Stimulated activated CD4-positive, alpha-beta T cell treated with anti-CD3 and anti-CD28 coated beads, Interleukin-2, amount 100 ng/mL, for 24 hours (primary cell): ENCODE data around the gene LMLN.
"Not testable (repeated sequence)": the region's sequence is repeated elsewhere in the genome, so short reads cannot be mapped to it uniquely, and the experiment has no call there.

Experiments used
- DNase-seq, 2 donors: peaks; one replicate each; pipeline ENCODE4 v3.0.0-alpha.2; 2020

The LMLN gene, protein sequence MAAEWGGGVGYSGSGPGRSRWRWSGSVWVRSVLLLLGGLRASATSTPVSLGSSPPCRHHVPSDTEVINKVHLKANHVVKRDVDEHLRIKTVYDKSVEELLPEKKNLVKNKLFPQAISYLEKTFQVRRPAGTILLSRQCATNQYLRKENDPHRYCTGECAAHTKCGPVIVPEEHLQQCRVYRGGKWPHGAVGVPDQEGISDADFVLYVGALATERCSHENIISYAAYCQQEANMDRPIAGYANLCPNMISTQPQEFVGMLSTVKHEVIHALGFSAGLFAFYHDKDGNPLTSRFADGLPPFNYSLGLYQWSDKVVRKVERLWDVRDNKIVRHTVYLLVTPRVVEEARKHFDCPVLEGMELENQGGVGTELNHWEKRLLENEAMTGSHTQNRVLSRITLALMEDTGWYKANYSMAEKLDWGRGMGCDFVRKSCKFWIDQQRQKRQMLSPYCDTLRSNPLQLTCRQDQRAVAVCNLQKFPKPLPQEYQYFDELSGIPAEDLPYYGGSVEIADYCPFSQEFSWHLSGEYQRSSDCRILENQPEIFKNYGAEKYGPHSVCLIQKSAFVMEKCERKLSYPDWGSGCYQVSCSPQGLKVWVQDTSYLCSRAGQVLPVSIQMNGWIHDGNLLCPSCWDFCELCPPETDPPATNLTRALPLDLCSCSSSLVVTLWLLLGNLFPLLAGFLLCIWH

DNA sequence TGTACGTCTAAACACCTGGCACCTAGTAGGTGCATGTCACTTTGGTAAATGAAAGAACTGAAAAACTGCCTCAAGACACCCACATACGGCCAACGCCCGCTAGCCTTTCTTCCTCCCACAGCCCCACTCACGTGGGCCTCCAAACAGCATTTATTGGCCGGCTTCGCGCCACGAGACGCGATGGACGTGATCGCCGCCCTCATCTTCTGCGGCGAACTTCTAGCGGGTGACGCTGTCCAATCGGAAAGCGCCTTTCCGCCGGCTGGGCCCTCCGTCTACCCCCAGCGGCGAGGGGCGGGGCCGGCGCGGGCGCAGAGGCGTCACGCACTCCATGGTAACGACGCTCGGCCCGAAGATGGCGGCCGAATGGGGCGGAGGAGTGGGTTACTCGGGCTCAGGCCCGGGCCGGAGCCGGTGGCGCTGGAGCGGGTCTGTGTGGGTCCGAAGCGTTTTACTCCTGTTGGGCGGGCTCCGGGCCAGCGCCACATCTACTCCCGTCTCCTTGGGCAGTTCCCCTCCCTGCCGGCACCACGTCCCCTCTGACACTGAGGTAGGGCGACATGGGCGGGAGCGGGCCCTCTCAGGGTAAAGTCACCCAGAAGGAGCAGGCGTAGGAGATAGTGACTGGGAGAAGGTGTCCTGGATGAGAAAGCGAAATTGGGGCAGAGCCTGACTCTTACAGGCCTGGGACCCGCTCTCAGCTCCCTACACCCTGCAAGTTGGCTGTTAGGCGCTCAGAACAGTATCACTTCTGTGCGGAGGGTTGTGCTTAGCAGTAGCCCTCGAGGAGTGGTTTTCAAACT lies at the start of gene LMLN:
TSS of gene LMLN (plus strand) at position 327 of the 803 bp plus-strand sequence. CDS start at position 356, 29 bp downstream.
- DNase-seq = peak; percentile 95

- no peak for DNase-seq
These were observed 47.1 kb upstream of the LMLN start for GRCh38 chr3:197912741-197913476.

GRCh38 chr3:197913641-197914380 lies 46.2 kb upstream of the LMLN start:
- no peak for DNase-seq

DNA sequence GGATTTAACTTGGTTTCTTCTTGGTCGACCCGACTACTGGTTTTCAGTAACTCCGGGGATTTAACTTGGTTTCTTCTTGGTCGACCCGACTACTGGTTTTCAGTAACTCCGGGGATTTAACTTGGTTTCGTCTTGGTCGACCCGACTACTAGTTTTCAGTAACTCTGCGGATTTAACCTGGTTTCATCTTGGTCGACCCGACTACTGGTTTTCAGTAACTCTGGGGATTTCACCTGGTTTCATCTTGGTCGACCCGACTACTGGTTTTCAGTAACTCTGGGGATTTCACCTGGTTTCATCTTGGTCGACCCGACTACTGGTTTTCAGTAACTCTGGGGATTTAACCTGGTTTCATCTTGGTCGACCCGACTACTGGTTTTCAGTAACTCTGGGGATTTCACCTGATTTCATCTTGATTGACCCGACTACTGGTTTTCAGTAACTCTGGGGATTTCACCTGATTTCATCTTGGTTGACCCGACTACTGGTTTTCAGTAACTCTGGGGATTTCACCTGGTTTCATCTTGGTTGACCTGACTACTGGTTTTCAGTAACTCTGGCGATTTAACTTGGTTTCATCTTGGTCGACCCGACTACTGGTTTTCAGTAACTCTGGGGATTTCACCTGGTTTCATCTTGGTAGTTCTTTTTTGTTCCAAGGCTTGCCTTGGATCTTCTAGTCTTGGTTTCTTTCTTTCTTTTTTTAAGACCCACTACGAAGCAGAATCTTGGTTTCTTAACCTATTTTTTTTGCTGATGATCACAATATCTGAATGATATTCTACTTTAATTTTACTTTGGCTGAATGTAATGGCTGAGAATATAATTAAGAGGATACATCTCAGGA lies 38.4 kb upstream of the LMLN start:
- DNase-seq = not testable (repeated sequence)

GRCh38 chr3:197926418-197926817 lies 33.6 kb upstream of the LMLN start:
- DNase-seq = peak in 1 of 2 donors; percentile 19

DNA sequence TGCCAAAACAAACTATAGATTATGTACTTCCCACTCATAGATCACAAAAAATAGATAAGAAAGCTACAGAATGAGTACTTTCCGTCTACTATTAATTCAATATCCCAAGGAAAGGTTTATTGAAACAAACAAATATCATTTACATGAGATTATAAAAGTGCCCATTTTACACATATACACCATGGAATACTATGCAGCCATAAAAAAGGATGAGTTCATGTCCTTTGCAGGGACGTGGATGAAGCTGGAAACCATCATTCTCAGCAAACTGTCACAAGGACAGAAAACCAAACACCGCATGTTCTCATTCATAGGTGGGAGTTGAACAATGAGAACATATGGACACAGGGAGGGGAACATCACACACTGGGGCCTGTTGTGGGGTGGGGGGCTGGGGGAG lies 32.4 kb upstream of the LMLN start:
- not testable (repeated sequence) for DNase-seq

GRCh38 chr3:197936819-197937384 lies 23.1 kb upstream of the LMLN start:
- DNase-seq = no peak

GRCh38 chr3:197940745-197941384 lies 19.2 kb upstream of the LMLN start:
- no peak for DNase-seq

DNA sequence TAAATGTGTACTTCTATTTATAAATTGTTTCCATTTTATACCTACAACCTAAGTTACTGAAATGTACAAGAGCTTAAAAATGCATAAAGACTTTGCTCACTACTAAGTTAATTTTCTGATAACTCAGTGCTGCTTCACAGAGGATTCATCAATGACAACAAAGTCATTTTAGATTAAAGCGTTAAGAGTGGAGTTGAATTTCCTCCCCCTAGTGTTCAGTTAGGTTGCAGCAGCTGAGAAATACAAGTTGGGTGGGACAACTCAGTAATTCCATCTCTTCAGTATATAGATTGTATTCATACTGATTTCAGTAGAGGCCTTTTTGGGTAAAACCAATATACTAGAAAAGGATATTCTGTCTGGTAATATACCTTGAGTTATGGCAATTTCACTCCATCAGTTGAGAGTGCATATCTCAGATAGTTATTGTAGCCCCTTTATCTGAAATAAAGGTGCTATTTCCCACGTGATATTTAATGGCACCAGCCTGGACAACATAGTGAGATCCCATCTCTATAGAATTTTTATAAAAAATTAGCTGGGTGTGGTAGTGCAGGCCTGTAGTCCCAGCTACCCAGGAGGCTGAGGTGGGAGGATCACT lies 17.0 kb upstream of the LMLN start:
- DNase-seq = no peak

- DNase-seq = no peak
These were observed 10.7 kb upstream of the LMLN start for GRCh38 chr3:197949191-197949777.

- peak; percentile 81 to 85 for DNase-seq
These were observed 10.0 kb upstream of the LMLN start, which contains the start of gene RPL35A for GRCh38 chr3:197949778-197950676. Gene RPL35A (plus strand): TSS chr3:197950190. CDS start chr3:197950968, 778 bp downstream.

DNA sequence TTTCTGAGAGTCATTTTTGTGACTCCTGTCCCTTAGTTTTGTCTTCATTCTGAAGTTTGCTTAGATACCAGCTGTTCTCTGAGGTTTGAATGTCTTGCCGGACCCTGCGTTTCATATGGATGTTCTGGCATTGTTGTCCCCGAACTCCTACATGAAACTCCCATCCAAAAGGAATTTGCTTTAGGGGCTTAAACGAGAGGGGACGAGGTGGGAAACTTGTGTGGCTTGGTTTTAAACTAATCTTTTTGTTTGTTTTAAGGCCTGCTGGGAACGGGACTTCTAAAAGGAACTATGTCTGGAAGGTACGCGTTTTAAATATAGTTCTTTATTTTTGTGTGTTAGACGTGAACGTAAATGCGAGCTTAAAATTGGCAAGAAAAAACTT lies 9.3 kb upstream of the LMLN start:
- DNase-seq = no peak

- DNase-seq = no peak
These were observed 8.5 kb upstream of the LMLN start for GRCh38 chr3:197951392-197951990.

- DNase-seq = no peak
These were observed 7.6 kb upstream of the LMLN start for GRCh38 chr3:197952440-197952839.

- DNase-seq = no peak
These were observed 6.7 kb upstream of the LMLN start for GRCh38 chr3:197953325-197953724.

DNA sequence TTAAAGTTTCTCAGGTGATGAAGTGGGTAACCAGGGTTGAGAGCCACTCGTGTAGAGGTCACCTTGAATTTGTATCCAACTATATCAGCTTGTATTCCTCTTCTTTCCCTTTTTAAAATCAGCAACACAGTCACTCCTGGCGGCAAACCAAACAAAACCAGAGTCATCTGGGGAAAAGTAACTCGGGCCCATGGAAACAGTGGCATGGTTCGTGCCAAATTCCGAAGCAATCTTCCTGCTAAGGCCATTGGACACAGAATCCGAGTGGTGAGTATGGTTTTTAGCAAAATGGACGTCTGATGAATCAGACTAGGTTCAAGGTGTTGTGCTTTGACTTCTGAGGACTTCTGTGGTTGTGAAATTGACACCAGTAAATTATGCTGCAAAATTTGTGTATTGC lies 6.1 kb upstream of the LMLN start:
- DNase-seq = no peak

DNA sequence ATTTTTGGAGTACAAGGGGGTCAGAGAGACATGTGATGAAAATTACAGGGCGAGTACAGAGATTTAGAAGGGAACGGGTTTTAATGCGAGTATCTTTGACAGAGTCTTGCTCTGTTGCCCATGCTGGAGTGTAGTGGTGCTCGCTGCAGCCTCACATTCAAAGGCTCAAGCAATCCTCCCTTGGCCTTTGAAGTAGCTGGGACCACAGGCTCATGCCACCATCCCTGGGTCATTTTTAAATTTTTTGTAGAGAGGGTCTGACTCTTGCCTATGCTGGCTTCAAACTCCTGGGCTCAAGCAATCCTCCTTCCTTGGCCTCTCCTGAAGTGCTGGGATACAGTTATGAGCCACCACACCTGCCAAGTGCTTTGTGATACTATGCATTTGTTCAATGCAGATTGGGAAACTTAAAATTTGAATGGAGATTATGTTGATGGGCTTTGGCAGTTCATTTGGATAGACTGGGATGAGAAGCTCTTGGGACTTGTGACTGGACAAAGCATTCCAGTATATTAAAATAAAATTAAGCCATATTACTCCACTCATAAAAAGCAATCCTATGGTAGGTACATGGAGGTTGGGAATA lies 4.0 kb upstream of the LMLN start:
- DNase-seq = no peak
